HepG2 (cell line): Measurements from ENCODE around the gene UBE2S. TPM values are rescaled to one million over a fixed set of nuclear protein-coding genes. Genes with fewer than 3 reads are reported as not detected.

Experiments used
- ATRX ChIP-seq: sonication (generic); formaldehyde crosslinking; IDR thresholded peaks from 2 replicates; pipeline ENCODE4 v1.4.0; 2020; ENCODE audit warnings: missing genetic modification reagents, borderline replicate concordance
- EP300 ChIP-seq, 3 experiments: sonication (generic) in 1 of 3; formaldehyde crosslinking in 1 of 3; IDR thresholded peaks; 2 replicates each; pipeline versions ENCODE4 v1.5.1 to v1.6.1; 2011 to 2020; ENCODE audit warnings: low read depth in 2 of 3, low read length in 2 of 3, borderline replicate concordance in 1 of 3, improper control_type of control experiment in 1 of 3, mild to moderate bottlenecking in 1 of 3, missing genetic modification reagents in 1 of 3, moderate library complexity in 1 of 3
- FOXP4 ChIP-seq: sonication (generic); formaldehyde crosslinking; IDR thresholded peaks from 2 replicates; pipeline ENCODE4 v1.4.0; 2020; ENCODE audit warnings: missing genetic modification reagents
- NKX3-1 ChIP-seq: sonication (generic); formaldehyde crosslinking; IDR thresholded peaks from 2 replicates; pipeline ENCODE4 v1.5.0; 2020; ENCODE audit warnings: missing genetic modification reagents
- NR2C2 ChIP-seq: sonication (generic); formaldehyde crosslinking; IDR thresholded peaks from 2 replicates; pipeline ENCODE4 v1.4.0; 2020; ENCODE audit warnings: missing genetic modification reagents, mild to moderate bottlenecking, moderate library complexity, borderline replicate concordance
- PPARG ChIP-seq: conservative IDR thresholded peaks from 2 replicates; pipeline ENCODE4 v1.6.1; 2016; ENCODE audit warnings: missing biosample characterization, missing genetic modification reagents
- ZFP91 ChIP-seq: sonication (generic); formaldehyde crosslinking; IDR thresholded peaks from 2 replicates; pipeline ENCODE4 v1.9.0; 2022; ENCODE audit warnings: missing genetic modification reagents, mild to moderate bottlenecking, borderline replicate concordance
- ZKSCAN8 ChIP-seq: IDR thresholded peaks from 2 replicates; pipeline ENCODE4 v1.6.1; 2016; ENCODE audit warnings: borderline replicate concordance, missing genetic modification reagents, missing compliant biosample characterization
- ZNF101 ChIP-seq: sonication (generic); formaldehyde crosslinking; IDR thresholded peaks from 2 replicates; pipeline ENCODE4 v1.4.0; 2020; ENCODE audit warnings: mild to moderate bottlenecking, low read depth, missing genetic modification reagents, borderline replicate concordance
- ZNF580 ChIP-seq: IDR thresholded peaks from 2 replicates; pipeline ENCODE4 v1.6.1; 2016; ENCODE audit warnings: low read depth, borderline replicate concordance
- ZNF614 ChIP-seq: IDR thresholded peaks from 2 replicates; pipeline ENCODE4 v1.6.1; 2018; ENCODE audit warnings: missing biosample characterization, missing genetic modification reagents, inconsistent platforms, borderline replicate concordance
- ZSCAN22 ChIP-seq: sonication (generic); formaldehyde crosslinking; IDR thresholded peaks from 2 replicates; pipeline ENCODE4 v1.4.0; 2020; ENCODE audit warnings: mild to moderate bottlenecking, missing genetic modification reagents
- polyA plus RNA-seq, 8 experiments: library from polyadenylated mRNA; depleted of rRNA in 3 of 8; stranded (reverse) in 7 of 8; unstranded in 1 of 8; fragments of >200 nt; fragmentation: Illumina TruSeq in 4 of 8; extraction: Trizol in 4 of 8; gene quantifications; 2 replicates each; pipeline versions ENCODE4 v1.2.1 to v1.2.3, GENCODE V29; 2011 to 2016; ENCODE audit warnings: low read depth in 4 of 8, missing spikeins in 1 of 8, mixed read lengths in 1 of 8; ENCODE audit not compliant: insufficient read depth in 1 of 8
- total RNA-seq, 5 experiments: library from RNA; depleted of rRNA; stranded (reverse); fragments of >200 nt; fragmentation: Illumina TruSeq; extraction: Trizol; gene quantifications; 2 replicates each; pipeline ENCODE4 v1.2.3, GENCODE V29; 2016; ENCODE audit warnings: low read depth in 1 of 5
- TF ChIP-seq, protein P1 (sequence below): fragments of 450-650 bp; IDR thresholded peaks from 2 replicates; pipeline ENCODE4 v1.6.1; 2017; ENCODE audit warnings: mild to moderate bottlenecking
- TF ChIP-seq, protein P2 (sequence below): sonication (generic); formaldehyde crosslinking; IDR thresholded peaks from 2 replicates; pipeline ENCODE4 v1.8.1; 2023; ENCODE audit warnings: missing genetic modification reagents, inconsistent platforms, borderline replicate concordance
- TF ChIP-seq, protein P3 (sequence below): sonication (generic); formaldehyde crosslinking; IDR thresholded peaks from 2 replicates; pipeline ENCODE4 v1.5.0; 2020; ENCODE audit warnings: mild to moderate bottlenecking, missing genetic modification reagents
- TF ChIP-seq, protein P4 (sequence below): sonication (generic); formaldehyde crosslinking; IDR thresholded peaks from 2 replicates; pipeline ENCODE4 v1.5.0; 2020; ENCODE audit warnings: missing genetic modification reagents

UBE2S gene
- total and polyA plus RNA-seq, 2 of the 13 experiments (the other 11 are each of a cell fraction or from before 2014, with no cell fraction given), result 32.2 to 39.3 TPM

DNA sequence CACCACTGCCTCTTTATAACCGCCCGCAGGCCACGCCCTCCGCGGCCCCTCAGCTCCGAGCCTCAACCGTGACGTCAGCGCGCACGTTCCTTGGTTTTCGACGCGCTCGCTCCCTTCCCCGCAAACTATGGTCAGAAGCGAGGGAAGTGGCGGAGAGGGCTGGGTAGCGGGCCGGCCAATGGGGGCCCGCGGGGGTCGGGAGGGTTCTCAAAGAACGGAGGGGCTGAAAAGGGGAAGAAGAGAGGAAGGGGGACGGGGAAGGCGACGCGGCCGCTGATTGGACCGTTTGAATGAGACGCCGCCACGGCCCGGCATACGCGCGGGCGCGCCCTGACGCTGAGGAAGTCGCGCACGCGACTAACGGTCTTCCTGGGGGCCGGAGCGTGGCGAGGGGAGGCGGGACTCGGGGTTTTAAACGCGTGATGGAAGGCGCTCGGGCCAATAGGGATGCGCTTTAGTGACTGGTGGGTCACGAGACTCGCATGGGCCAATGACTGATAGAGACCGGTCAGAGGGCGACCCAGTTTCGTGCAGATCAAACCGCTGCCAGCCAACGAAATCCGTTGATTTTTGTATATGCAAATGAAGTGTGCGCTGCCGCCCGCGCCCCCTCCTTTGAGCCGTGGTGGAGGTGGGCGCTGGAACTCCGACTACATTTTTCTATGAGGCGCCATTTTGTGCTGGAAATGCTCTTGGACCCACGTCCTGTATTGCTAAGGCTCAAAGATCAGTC, 378 bp upstream of the UBE2S start (continued):
- TF ChIP-seq, protein P1, sequence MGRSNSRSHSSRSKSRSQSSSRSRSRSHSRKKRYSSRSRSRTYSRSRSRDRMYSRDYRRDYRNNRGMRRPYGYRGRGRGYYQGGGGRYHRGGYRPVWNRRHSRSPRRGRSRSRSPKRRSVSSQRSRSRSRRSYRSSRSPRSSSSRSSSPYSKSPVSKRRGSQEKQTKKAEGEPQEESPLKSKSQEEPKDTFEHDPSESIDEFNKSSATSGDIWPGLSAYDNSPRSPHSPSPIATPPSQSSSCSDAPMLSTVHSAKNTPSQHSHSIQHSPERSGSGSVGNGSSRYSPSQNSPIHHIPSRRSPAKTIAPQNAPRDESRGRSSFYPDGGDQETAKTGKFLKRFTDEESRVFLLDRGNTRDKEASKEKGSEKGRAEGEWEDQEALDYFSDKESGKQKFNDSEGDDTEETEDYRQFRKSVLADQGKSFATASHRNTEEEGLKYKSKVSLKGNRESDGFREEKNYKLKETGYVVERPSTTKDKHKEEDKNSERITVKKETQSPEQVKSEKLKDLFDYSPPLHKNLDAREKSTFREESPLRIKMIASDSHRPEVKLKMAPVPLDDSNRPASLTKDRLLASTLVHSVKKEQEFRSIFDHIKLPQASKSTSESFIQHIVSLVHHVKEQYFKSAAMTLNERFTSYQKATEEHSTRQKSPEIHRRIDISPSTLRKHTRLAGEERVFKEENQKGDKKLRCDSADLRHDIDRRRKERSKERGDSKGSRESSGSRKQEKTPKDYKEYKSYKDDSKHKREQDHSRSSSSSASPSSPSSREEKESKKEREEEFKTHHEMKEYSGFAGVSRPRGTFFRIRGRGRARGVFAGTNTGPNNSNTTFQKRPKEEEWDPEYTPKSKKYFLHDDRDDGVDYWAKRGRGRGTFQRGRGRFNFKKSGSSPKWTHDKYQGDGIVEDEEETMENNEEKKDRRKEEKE, result no peak
- TF ChIP-seq ZKSCAN8 (CRISPR knock-in tag), result no peak
- TF ChIP-seq ZNF614 (CRISPR knock-in tag), result no peak
- TF ChIP-seq ZNF580 (CRISPR knock-in tag), result no peak
- TF ChIP-seq NR2C2 (CRISPR knock-in tag), result peak; percentile 65
- TF ChIP-seq, protein P2, sequence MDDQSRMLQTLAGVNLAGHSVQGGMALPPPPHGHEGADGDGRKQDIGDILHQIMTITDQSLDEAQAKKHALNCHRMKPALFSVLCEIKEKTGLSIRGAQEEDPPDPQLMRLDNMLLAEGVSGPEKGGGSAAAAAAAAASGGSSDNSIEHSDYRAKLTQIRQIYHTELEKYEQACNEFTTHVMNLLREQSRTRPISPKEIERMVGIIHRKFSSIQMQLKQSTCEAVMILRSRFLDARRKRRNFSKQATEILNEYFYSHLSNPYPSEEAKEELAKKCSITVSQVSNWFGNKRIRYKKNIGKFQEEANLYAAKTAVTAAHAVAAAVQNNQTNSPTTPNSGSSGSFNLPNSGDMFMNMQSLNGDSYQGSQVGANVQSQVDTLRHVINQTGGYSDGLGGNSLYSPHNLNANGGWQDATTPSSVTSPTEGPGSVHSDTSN, result no peak
- no peak for TF ChIP-seq ZNF101 (CRISPR knock-in tag)
- TF ChIP-seq EP300 (IDR thresholded peaks at IDR 0.05; ENCODE audit: low read depth in 2 of 2, low read length in 2 of 2), result no peak
- no peak for TF ChIP-seq EP300 (CRISPR knock-in tag; IDR thresholded peaks at IDR 0.05; ENCODE audit: borderline replicate concordance)
- 0 out of 2 replicates have a peak, but pooled peaks have one; percentile 77 for TF ChIP-seq NKX3-1
- TF ChIP-seq, protein P3, sequence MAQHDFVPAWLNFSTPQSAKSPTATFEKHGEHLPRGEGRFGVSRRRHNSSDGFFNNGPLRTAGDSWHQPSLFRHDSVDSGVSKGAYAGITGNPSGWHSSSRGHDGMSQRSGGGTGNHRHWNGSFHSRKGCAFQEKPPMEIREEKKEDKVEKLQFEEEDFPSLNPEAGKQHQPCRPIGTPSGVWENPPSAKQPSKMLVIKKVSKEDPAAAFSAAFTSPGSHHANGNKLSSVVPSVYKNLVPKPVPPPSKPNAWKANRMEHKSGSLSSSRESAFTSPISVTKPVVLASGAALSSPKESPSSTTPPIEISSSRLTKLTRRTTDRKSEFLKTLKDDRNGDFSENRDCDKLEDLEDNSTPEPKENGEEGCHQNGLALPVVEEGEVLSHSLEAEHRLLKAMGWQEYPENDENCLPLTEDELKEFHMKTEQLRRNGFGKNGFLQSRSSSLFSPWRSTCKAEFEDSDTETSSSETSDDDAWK (CRISPR knock-in tag), result no peak
- TF ChIP-seq PPARG, result no peak
- TF ChIP-seq ZSCAN22 (CRISPR knock-in tag), result no peak; the same call in 1 of the 2 replicates
- TF ChIP-seq, protein P4, sequence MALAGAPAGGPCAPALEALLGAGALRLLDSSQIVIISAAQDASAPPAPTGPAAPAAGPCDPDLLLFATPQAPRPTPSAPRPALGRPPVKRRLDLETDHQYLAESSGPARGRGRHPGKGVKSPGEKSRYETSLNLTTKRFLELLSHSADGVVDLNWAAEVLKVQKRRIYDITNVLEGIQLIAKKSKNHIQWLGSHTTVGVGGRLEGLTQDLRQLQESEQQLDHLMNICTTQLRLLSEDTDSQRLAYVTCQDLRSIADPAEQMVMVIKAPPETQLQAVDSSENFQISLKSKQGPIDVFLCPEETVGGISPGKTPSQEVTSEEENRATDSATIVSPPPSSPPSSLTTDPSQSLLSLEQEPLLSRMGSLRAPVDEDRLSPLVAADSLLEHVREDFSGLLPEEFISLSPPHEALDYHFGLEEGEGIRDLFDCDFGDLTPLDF (CRISPR knock-in tag), result peak; percentile 90
- no peak; the same call in 1 of the 2 replicates for TF ChIP-seq FOXP4 (CRISPR knock-in tag)
- TF ChIP-seq ZFP91 (CRISPR knock-in tag), result peak; percentile 38; the same call in 1 of the 2 replicates
- TF ChIP-seq ATRX (CRISPR knock-in tag), result no peak
